Measurements from ENCODE around the gene TUBB4A.
A peak's percentile ranks its signal among the peaks of the same experiment; 100 is the strongest.
"Not testable (repeated sequence)": the region's sequence is repeated elsewhere in the genome, so short reads cannot be mapped to it uniquely, and the experiment has no call there.

Gene TUBB4A

DNA sequence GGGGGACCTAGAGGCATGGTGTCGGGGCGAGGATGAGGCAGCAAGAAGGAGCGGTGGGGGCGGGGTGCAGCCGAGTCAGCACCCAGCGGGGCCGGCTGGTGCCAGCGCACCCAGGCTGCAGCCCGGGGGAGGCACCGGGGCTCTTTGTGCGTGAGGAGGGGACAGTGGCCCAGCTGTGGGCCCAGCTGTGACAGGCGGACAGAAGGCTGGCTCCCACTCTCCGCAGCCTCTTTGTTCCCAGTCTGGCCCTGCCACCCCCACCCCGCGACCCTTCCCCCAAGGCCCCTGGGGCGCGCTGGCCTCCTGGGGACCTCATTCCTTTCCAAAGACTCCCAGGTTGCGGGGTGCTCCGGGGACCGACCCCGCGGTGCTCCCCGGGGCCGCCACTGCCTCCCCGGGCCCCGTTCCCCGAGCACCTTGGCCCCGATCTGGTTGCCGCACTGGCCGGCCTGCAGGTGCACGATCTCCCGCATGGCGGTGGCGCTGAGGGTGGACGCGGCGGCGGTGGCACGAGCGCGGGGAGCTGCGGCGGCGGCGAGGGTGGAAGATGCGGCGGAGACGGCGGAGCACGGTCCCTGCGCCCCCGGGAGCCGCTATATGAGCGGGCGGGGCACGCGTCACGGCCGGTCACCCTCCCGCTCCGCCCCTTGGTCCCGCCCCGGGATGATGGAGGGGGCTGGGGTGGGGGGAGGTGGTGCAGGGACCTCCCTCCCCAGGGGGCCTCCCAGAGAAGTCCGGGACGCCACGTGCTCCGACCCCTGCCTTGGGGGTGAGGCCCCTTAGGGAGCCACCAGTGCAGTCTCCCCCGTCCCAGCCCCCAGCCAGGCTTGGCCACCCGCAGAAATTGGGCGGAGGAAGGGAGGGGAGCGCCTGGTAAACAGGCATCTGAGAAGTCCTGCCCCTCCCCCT, at the start of gene TUBB4A:
TSS of gene TUBB4A (minus strand) at position 570 of the 909 bp plus-strand sequence. CDS start at position 473, 97 bp downstream.
- peak; percentile 31 for DNase-seq (ENCODE audit: low spot score)

GRCh38 chr19:6551091-6551490, 49.0 kb upstream of the TUBB4A start:
- no peak for DNase-seq (ENCODE audit: low spot score)

DNA sequence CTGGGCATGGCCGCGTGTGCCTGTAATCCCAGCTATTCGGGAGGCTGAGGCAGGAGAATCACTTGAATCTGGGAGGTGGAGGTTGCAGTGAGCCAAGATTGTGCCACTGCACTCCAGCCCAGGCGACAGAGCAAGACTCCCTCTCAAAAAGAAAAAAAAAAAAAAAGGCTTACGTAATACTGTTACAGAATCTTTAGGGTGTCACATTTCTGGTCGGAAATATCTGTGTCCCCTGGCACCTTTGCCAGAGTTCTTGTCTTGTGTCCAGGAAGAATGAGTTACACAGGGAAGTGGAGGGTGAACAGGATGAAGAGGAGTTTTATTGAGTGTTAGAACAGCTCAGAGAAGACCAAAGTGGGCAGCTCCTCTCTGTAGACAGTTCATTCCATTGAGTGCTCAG, 48.6 kb upstream of the TUBB4A start:
- not testable (repeated sequence) for DNase-seq (ENCODE audit: low spot score)

GRCh38 chr19:6543866-6544347, 41.8 kb upstream of the TUBB4A start:
- DNase-seq (ENCODE audit: low spot score) = no peak

- no peak for DNase-seq (ENCODE audit: low spot score)
Measured at GRCh38 chr19:6540918-6541689, 39.0 kb upstream of the TUBB4A start.

- no peak for DNase-seq (ENCODE audit: low spot score)
Measured at GRCh38 chr19:6539514-6539913, 37.4 kb upstream of the TUBB4A start.

GRCh38 chr19:6535558-6536137, 33.5 kb upstream of the TUBB4A start:
- no peak for DNase-seq (ENCODE audit: low spot score)

DNA sequence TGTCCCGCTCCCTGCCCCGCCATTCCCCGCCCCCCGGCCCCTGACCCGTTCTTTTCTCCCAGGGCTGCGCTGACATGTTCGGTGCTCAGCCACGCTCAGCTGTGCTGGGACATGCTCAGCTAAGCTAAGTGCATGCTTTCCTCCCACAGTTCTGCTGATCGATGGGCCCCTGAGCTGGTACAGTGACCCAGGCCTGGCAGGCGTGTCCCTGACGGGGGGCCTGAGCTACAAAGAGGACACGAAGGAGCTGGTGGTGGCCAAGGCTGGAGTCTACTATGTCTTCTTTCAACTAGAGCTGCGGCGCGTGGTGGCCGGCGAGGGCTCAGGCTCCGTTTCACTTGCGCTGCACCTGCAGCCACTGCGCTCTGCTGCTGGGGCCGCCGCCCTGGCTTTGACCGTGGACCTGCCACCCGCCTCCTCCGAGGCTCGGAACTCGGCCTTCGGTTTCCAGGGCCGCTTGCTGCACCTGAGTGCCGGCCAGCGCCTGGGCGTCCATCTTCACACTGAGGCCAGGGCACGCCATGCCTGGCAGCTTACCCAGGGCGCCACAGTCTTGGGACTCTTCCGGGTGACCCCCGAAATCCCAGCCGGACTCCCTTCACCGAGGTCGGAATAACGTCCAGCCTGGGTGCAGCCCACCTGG, 32.5 kb upstream of the TUBB4A start:
- no peak for DNase-seq (ENCODE audit: low spot score)

- DNase-seq (ENCODE audit: low spot score) = no peak
Measured at GRCh38 chr19:6533746-6534418, 31.8 kb upstream of the TUBB4A start.

DNA sequence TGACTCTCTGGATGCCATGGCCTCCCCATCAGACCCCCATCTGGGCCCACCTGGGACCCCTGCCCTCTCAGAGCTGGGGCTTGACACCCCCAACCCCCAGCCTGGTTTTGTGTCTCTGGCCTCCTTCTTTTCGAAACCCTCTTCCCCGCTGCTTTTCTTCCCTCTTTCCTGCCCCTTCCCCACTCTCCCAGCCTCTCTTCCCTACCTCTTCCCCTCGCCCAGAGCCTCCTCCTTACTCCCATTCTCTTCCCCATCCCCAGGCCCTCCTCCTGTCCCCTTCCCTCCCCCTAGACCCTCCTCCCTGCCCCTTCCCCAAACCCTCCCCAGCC, 30.9 kb upstream of the TUBB4A start:
- no peak for DNase-seq (ENCODE audit: low spot score)

DNA sequence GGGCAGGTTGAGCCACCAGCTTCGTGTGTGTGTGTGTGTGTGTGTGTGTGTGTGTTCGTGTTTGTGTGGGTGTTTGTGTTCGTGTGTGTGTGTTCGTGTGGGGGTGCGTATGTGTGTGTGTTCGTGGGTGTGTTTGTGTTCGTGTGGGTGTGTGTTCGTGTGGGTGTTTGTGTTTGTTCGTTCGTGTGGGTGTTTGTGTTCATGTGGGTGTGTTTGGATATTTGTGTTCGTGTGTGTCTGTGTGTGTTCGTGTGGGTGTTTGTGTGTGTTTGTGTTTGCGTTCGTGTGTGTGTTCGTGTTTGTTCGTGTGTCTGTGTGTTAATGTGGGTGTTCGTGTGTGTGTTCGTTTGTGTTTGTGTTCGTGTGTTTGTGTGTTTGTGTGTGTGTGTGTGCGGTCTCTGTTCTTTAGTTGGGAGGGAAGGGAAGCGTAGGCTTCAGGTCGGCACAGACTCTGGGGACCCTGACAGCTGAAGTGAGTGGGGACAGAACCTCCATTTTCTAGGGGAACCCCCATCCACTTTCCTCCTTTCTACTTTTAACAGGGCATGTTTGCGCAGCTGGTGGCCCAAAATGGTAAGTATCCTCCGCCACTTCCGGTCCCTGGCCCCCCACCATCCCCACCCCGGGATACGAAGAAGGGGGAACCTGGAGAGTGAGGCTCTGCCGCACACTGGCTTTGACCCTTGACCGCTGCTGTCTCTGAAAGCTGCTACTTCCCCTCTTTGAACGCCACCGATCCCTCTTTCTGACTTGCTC, 30.3 kb upstream of the TUBB4A start:
- no peak for DNase-seq (ENCODE audit: low spot score)

GRCh38 chr19:6531956-6532243, 29.8 kb upstream of the TUBB4A start:
- DNase-seq (ENCODE audit: low spot score) = no peak

DNA sequence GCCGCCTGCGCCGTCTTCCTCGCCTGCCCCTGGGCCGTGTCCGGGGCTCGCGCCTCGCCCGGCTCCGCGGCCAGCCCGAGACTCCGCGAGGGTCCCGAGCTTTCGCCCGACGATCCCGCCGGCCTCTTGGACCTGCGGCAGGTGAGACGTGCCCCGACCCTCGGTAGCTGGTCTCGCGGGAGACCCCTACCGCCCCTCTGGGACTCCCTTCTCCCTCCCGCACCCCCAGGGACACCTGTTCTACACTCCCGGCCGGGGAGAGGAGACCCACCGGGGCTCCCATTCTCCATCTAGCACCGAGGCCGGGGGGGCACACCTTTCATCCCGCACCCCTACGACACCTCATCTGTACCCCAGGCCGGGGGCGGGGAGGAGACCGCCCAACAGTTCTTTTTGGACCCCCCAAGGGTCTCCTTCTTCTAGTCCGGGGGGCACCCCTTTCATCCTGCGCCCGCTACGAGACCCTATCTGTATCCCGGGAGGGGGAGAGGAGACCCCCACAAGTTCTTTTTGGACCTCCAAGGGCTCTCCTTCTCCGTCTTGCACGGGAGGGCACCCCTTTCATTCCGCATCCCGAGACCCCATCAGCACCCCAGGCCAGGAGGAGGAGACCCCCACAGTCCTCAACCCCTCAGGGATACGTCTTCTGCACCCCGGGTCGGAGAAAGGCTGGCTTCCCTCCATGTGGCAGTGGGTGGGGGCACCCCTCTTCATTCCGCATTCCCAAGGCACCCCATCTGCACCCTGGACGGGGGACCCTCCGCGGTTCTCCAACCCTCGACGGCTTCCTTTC, 29.2 kb upstream of the TUBB4A start:
- no peak for DNase-seq (ENCODE audit: low spot score)

- DNase-seq (ENCODE audit: low spot score) = peak; percentile 82
Measured at GRCh38 chr19:6530386-6531162, 28.5 kb upstream of the TUBB4A start, which contains the start of gene TNFSF9. TNFSF9 (plus strand) TSS chr19:6531026; CDS start chr19:6531037, 11 bp downstream.

DNA sequence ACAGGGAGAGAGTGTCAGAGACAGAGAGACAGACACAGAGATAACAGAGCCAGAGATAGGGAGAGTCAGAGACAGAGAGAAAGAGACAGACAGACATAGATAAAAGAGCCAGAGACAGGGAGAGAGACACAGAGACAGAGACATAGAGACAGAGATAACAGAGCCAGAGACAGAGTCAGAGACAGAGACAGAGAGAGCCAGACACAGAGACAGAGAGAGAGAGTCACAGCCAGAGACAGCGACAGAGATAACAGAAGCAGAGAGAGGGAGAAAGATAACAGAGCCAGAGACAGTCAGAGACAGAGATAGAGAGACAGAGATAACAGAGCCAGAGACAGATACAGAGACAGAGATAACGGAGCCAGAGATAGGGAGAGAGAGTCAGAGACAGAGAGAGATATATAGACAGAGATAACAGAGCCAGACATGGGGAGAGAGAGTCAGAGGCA, 27.9 kb upstream of the TUBB4A start:
- no peak for DNase-seq (ENCODE audit: low spot score)

GRCh38 chr19:6529351-6529750, 27.2 kb upstream of the TUBB4A start:
- DNase-seq (ENCODE audit: low spot score) = no peak

GRCh38 chr19:6528544-6529121, 26.5 kb upstream of the TUBB4A start:
- DNase-seq (ENCODE audit: low spot score) = no peak

DNA sequence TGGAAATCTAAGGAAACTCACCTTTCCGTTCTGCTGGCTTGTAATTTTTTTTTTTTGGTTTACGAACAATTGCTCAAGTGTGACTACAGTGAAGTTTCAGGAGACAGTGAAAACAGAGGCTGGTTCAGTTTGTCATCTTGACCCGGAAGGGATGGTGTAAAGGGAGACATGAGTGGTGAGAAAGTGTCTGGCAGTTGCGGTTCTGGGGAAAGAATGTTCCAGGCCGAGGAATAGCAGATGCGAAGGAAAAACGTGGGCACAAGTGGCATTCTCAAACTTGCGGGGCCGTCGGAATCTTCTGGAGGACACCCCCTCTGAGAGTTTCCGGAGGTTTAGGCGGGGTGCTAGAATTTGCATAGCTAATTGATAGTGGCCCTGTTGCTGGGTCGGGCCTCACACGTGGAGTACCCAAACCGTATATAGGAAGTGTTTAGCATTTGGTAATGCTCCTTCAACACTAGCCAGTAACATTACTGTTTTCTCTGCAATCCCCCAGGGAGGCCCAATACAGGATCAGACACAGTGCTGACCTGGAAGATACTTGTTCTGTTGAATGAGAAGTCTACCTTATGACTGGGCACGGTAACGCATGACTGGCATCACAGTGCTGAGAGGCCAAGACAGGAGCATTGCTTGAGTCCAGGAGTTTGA, 25.9 kb upstream of the TUBB4A start:
- DNase-seq (ENCODE audit: low spot score) = no peak

All from CD4-positive, alpha-beta T cell treated with Interleukin-15 for 4 hours (primary cell).